GM23248 (cell line): ENCODE results near the gene WWOX. TPM values are rescaled to one million over a fixed set of nuclear protein-coding genes. Genes with fewer than 3 reads are reported as not detected.

ENCODE experiments used
- DNase-seq: peaks from one replicate; pipeline ENCODE4 v3.0.0-alpha.2; 2015
- H2AFZ ChIP-seq: fragments of 200-600 bp; sonication (generic); 2 replicates; pipeline ENCODE4 v1.6.1; 2016; ENCODE audit warnings: antibody characterized with exemption
- H3F3A ChIP-seq: fragments of 200-600 bp; sonication (generic); 2 replicates; pipeline ENCODE4 v1.6.1; 2016; ENCODE audit warnings: mild to moderate bottlenecking, antibody characterized with exemption, mixed run types; ENCODE audit not compliant: insufficient read depth
- H3K27ac ChIP-seq: fragments of 200-600 bp; sonication (generic); 2 replicates; pipeline ENCODE4 v1.5.1; 2016; ENCODE audit warnings: mild to moderate bottlenecking
- H3K27me3 ChIP-seq: fragments of 200-600 bp; sonication (generic); replicated peaks from 2 replicates; pipeline ENCODE4 v1.6.1; 2016; ENCODE audit warnings: mild to moderate bottlenecking; ENCODE audit not compliant: insufficient read depth
- H3K36me3 ChIP-seq: fragments of 200-600 bp; sonication (generic); 2 replicates; pipeline ENCODE4 v1.6.1; 2016; ENCODE audit warnings: low read depth, mild to moderate bottlenecking
- H3K4me1 ChIP-seq: fragments of 200-600 bp; sonication (generic); 2 replicates; pipeline ENCODE4 v1.6.1; 2016; ENCODE audit warnings: mild to moderate bottlenecking; ENCODE audit not compliant: insufficient read depth
- H3K4me2 ChIP-seq: fragments of 200-600 bp; sonication (generic); one replicate; pipeline ENCODE4 v1.6.1; 2016; ENCODE audit warnings: mild to moderate bottlenecking; ENCODE audit not compliant: unreplicated experiment
- H3K4me3 ChIP-seq: fragments of 200-600 bp; sonication (generic); 2 replicates; pipeline ENCODE4 v1.5.1; 2016; ENCODE audit warnings: mild to moderate bottlenecking
- H3K79me2 ChIP-seq: fragments of 200-600 bp; sonication (generic); 2 replicates; pipeline ENCODE4 v1.6.1; 2016; ENCODE audit warnings: mild to moderate bottlenecking; ENCODE audit not compliant: insufficient read depth
- H3K9ac ChIP-seq: fragments of 200-600 bp; sonication (generic); 2 replicates; pipeline ENCODE4 v1.6.1; 2016; ENCODE audit warnings: mild to moderate bottlenecking
- H3K9me2 ChIP-seq: fragments of 200-600 bp; sonication (generic); 2 replicates; pipeline ENCODE4 v1.6.1; 2016; ENCODE audit warnings: mixed run types, mild to moderate bottlenecking, moderate library complexity; ENCODE audit not compliant: insufficient read depth
- H3K9me3 ChIP-seq: fragments of 200-600 bp; sonication (generic); one replicate; pipeline ENCODE4 v1.6.1; 2017; ENCODE audit warnings: low read depth
- H4K20me1 ChIP-seq: fragments of 200-600 bp; sonication (generic); 2 replicates; pipeline ENCODE4 v1.6.0; 2016; ENCODE audit not compliant: insufficient read depth
- EZH2 ChIP-seq: fragments of 200-600 bp; sonication (generic); IDR thresholded peaks from 2 replicates; pipeline ENCODE4 v1.6.1; 2018; ENCODE audit warnings: antibody characterized with exemption, mild to moderate bottlenecking; ENCODE audit not compliant: insufficient read depth, poor library complexity, severe bottlenecking
- EZH2phosphoT487 ChIP-seq: fragments of 200-600 bp; sonication (generic); IDR thresholded peaks from 2 replicates; pipeline ENCODE4 v1.6.1; 2018; ENCODE audit warnings: antibody characterized with exemption, moderate library complexity, mild to moderate bottlenecking, low read depth; ENCODE audit not compliant: insufficient read depth
- WGBS, 2 experiments: methylation state at CpG; one replicate each; pipeline ENCODE4 v1.1.6; 2015 to 2017; ENCODE audit warnings: low lambda C conversion rate in 2 of 2, low coverage in 1 of 2; ENCODE audit errors: missing lambda C conversion rate in 2 of 2; 5-methylcytosine and 5-hydroxymethylcytosine counted together
- in situ Hi-C: fragments of 300-500 bp; cut with MboI; formaldehyde crosslinking; loops from 2 replicates; pipeline ENCODE4 v1.15.0; 2020
- polyA plus RNA-seq: library from polyadenylated mRNA; unstranded; fragments of >200 nt; fragmentation: Nextera tagmentation; extraction: Ambion mirVana; gene quantifications from 2 replicates; pipeline ENCODE4 v1.2.1, GENCODE V29; 2016
- total RNA-seq: library from RNA; depleted of rRNA; stranded (reverse); fragments of >200 nt; shearing (Covaris generic); gene quantifications from 2 replicates; pipeline ENCODE4 v1.2.3, GENCODE V29; 2014

WWOX gene
- total and polyA plus RNA-seq, 2 experiments from 2014 or later = 4.5 to 6.6 TPM

GRCh38 chr16:78609402-78610274 is 510.2 kb downstream of the WWOX start:
- H3K27me3 ChIP-seq = no peaks in the 10 kb centered on the region
- 56 to 63% methylated on average over 13 of the region's 13 CpGs for WGBS, 2 experiments
- no peaks in the 10 kb centered on the region for H4K20me1 ChIP-seq
- in situ Hi-C loops = no loop called here
- H3K4me1 ChIP-seq = no peaks in the 10 kb centered on the region
- no peaks in the 10 kb centered on the region for H3K36me3 ChIP-seq
- no peak overlapping the region for H3K27ac ChIP-seq
- TF ChIP-seq EZH2 (no peak), EZH2phosphoT487 (no peak)
- H3K4me3 ChIP-seq = no peak overlapping the region
- H3F3A ChIP-seq = no peaks in the 10 kb centered on the region
- H3K4me2 ChIP-seq = no peak overlapping the region
- no peaks in the 10 kb centered on the region for H3K9me3 ChIP-seq
- H3K9ac ChIP-seq = no peak overlapping the region
- no peaks in the 10 kb centered on the region for H3K9me2 ChIP-seq
- no peaks in the 10 kb centered on the region for H3K79me2 ChIP-seq
- no peak for DNase-seq
- H2AFZ ChIP-seq = no peak overlapping the region

- Histone ChIP-seq H3K4me3 (no peak overlapping the region), H3K27me3 (no peaks in the 10 kb centered on the region), H3K9ac (no peak overlapping the region), H3K36me3 (no peaks in the 10 kb centered on the region), H2AFZ (no peak overlapping the region), H3F3A (no peaks in the 10 kb centered on the region), H3K9me2 (no peaks in the 10 kb centered on the region), H3K9me3 (no peaks in the 10 kb centered on the region), H3K4me1 (no peaks in the 10 kb centered on the region), H3K79me2 (no peaks in the 10 kb centered on the region), H3K4me2 (no peak overlapping the region), H3K27ac (no peak overlapping the region), H4K20me1 (no peaks in the 10 kb centered on the region)
- DNase-seq = no peak
- 67 to 72% methylated on average over 2 of the region's 2 CpGs for WGBS, 2 experiments
- in situ Hi-C loops = no loop called here
- no peak for TF ChIP-seq EZH2phosphoT487
- no peak for TF ChIP-seq EZH2
Observed at GRCh38 chr16:78611318-78611717, 511.9 kb downstream of the WWOX start.

GRCh38 chr16:78619811-78620210 is 520.4 kb downstream of the WWOX start:
- H3F3A ChIP-seq = no peaks in the 10 kb centered on the region
- no peaks in the 10 kb centered on the region for H3K4me1 ChIP-seq
- DNase-seq = no peak
- TF ChIP-seq EZH2 (no peak), EZH2phosphoT487 (no peak)
- no peaks in the 10 kb centered on the region for H3K9me3 ChIP-seq
- H4K20me1 ChIP-seq = no peaks in the 10 kb centered on the region
- H3K27ac ChIP-seq = no peak overlapping the region
- no peaks in the 10 kb centered on the region for H3K9me2 ChIP-seq
- in situ Hi-C loops = no loop called here
- no peak overlapping the region for H2AFZ ChIP-seq
- no peak overlapping the region for H3K4me2 ChIP-seq
- no peaks in the 10 kb centered on the region for H3K36me3 ChIP-seq
- 47 to 54% methylated on average over 3 of the region's 3 CpGs for WGBS, 2 experiments
- H3K27me3 ChIP-seq = no peaks in the 10 kb centered on the region
- no peak overlapping the region for H3K9ac ChIP-seq
- H3K4me3 ChIP-seq = no peak overlapping the region
- H3K79me2 ChIP-seq = no peaks in the 10 kb centered on the region

GRCh38 chr16:78620291-78620690 is 520.8 kb downstream of the WWOX start:
- no peak for TF ChIP-seq EZH2phosphoT487
- TF ChIP-seq EZH2 = no peak
- no peak overlapping the region for H3K27ac ChIP-seq
- no peak overlapping the region for H3K4me2 ChIP-seq
- no peak overlapping the region for H3K9ac ChIP-seq
- in situ Hi-C loops = no loop called here
- H4K20me1 ChIP-seq = no peaks in the 10 kb centered on the region
- H3K36me3 ChIP-seq = no peaks in the 10 kb centered on the region
- no peaks in the 10 kb centered on the region for H3K27me3 ChIP-seq
- no peak overlapping the region for H2AFZ ChIP-seq
- no peak for DNase-seq
- 32 to 36% methylated on average over 2 of the region's 2 CpGs for WGBS, 2 experiments
- no peaks in the 10 kb centered on the region for H3K79me2 ChIP-seq
- no peaks in the 10 kb centered on the region for H3K4me1 ChIP-seq
- H3K4me3 ChIP-seq = no peak overlapping the region
- no peaks in the 10 kb centered on the region for H3K9me2 ChIP-seq
- H3F3A ChIP-seq = no peaks in the 10 kb centered on the region
- no peaks in the 10 kb centered on the region for H3K9me3 ChIP-seq

GRCh38 chr16:78623796-78624195 is 524.3 kb downstream of the WWOX start:
- TF ChIP-seq EZH2 = no peak
- no peak for TF ChIP-seq EZH2phosphoT487
- H3K4me1 ChIP-seq = no peaks in the 10 kb centered on the region
- no peak overlapping the region for H3K27ac ChIP-seq
- H3K36me3 ChIP-seq = no peaks in the 10 kb centered on the region
- no peak overlapping the region for H3K4me2 ChIP-seq
- no peaks in the 10 kb centered on the region for H3K9me3 ChIP-seq
- no peaks in the 10 kb centered on the region for H3F3A ChIP-seq
- no peaks in the 10 kb centered on the region for H3K9me2 ChIP-seq
- DNase-seq = no peak
- H3K4me3 ChIP-seq = no peak overlapping the region
- no peaks in the 10 kb centered on the region for H4K20me1 ChIP-seq
- no peaks in the 10 kb centered on the region for H3K27me3 ChIP-seq
- no peak overlapping the region for H3K9ac ChIP-seq
- in situ Hi-C loops = no loop called here
- no peak overlapping the region for H2AFZ ChIP-seq
- WGBS, 2 experiments = 60 to 66% methylated on average over 2 of the region's 2 CpGs
- H3K79me2 ChIP-seq = no peaks in the 10 kb centered on the region
